HG02642 (cell line): Measurements from ENCODE around the gene FAM136A.
"Not testable (repeated sequence)": the region's sequence is repeated elsewhere in the genome, so short reads cannot be mapped to it uniquely, and the experiment has no call there.

Experiments
- ATAC-seq: cut with Tn5 transposase; IDR thresholded peaks from one replicate; pipeline ENCODE4 v1.9.1; 2021; ENCODE audit warnings: mild to moderate bottlenecking; ENCODE audit not compliant: unreplicated experiment, poor library complexity

The FAM136A gene

DNA sequence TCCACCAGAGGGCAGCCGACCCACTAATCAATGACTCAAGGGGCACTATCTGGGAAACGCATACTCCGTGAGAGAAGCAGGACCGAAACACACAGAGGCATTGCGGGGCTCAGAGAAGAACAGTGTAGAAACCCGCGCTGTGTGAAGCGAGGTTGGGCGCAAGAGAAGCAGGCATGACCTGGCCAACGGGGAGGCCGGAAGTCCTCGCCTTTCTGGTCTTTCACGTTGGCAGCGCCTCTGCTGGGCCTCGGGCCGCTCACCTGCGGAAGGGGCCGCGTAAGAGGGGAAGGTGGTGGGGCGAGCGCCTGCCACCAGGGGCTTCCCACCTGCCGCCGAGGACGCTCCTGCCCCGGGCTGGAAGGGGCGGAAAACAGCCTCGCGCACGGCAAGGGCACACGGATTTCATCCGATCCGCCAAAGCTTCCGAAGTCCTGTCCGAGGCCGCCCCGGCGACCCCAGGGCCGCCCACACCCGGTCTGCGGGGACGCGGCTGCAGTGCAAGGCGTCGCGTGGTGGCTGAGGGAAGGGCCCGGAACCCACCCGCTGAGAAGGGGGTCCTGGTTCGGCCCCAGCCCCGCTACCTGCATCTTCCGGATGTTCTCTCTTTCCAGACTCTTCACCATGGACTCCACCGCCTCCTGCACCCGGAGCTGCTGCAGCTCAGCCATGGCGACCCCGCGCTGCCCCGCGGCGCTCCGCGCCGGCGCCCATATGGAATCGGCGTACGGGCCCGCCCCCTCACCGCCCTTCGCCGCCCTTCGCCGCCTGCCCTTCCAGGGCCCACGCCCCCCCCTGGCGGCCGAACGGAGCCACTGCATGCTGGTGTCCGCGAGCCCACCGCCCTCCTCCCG, at the start of gene FAM136A:
Gene FAM136A (minus strand): TSS at position 724 of the 851 bp plus-strand sequence. CDS start 56 bp downstream, at position 668.
- ATAC-seq: peak; percentile 86

DNA sequence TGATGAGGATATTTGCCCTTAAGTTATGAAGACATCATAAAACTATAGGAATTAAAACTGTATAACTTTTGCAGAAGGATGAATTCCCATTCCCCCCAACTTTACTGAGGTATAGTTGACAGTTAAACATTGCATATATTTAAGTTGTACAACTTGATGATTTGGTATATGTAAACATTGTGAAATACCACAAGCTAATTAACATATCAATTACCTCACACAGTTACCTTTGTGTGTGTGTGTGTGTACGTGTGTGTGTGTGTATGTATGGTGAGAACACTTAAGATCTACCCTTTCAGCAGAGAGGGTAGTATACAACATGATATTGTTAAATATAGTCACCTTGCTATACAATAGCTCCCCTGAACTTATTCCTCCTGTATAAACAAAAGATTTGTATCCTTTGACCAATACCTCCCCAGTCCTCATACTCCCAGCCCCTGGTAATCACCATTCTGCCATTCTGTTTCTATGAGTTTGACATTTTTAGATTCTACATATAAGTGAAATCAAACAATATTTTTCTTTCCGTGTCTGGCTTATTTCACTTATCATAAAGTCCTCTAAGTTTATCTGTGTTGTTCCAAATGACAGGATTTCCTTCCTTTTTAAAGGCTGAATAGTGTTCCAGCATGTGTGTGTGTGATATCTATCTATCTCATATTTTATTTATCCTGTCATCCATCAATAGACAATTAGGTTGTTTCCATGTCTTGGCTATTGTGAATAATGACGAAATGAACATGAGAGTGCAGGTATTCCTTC, 48.2 kb upstream of the FAM136A start:
- ATAC-seq: no peak

DNA sequence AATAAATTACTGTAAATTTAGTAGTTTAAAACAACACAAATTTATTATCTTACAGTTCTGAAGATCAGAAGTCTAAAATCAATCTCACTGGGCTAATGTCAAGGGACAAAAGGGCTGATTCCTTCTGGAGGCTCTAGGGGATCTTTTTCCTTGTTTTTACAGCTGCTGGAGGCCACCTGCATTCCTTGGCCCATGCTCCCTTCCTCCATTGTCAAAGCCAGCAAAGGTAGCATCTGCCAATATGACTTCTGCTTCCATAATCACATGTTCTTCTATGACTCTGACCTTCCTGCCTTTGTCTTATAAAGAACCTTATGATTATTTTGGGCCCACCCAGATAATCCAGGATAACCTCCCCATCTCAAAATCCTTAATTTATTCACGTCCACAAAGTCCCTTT, 46.0 kb upstream of the FAM136A start:
- ATAC-seq: no peak

DNA sequence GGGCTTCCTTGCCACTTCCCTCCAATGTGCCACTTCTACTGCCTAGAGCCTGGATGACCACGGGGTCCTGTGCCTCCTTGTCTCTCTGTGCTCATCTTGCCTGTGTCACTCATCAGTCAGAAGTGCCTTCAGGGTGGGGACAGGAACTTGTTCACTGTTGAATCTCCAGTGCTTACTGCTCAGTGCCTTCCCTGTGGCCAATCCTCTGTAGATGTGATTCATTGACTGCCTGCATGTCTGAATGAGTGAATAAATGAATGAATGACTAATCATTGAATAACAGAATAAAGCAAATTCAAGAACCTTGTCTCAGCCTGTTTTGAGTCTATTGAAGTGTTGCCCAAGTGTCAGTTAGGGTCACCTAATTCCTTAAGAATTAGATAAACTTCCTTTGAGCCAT, 42.3 kb upstream of the FAM136A start:
- no peak for ATAC-seq

DNA sequence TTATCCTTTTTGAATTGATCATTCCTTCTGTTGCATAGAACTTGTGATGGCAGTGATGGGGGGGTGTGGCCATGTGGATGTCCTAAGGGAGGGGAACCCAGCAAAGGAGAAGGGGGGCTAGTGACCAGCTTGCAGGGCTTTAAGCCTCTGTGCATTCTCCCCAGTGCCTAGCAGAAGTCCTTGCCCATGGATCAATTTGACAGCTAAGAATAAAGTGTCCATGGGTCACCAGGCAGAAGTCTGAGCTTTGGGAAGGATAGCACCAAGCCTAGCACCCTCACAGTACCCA, 39.6 kb upstream of the FAM136A start:
- no peak for ATAC-seq

DNA sequence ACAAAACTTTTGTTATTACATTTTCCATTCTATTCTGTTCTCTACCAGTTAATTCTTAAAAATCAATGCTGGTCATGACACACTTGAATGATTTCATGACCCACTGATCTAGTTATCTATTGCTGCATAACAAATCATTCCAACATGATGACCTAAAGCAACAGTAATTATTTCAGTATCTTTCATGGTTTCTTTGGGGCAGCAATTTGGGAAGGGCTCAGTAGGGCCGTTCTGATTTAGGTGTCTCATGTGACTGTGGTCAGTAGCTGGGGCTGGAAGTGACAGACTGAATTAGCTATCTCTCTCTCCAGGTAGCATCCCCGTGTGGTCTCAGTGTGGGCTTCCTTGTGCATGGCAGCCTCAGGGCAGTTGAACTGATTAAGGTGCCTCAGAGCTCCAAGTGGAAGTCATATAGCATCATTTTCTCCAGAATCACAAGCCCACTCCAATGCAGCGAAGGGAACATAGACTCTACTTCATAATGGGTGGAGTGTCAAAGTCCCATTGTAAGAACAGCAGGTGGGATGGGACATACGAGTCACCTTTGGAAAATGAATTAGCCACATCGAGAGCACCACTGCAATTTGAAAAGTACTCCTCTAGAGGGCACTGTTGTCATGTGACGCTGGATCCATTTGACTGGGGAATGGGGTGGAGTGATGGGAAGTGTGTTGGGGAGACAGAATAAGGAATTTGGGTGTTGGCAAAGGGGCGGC, 39.1 kb upstream of the FAM136A start:
- ATAC-seq: no peak

DNA sequence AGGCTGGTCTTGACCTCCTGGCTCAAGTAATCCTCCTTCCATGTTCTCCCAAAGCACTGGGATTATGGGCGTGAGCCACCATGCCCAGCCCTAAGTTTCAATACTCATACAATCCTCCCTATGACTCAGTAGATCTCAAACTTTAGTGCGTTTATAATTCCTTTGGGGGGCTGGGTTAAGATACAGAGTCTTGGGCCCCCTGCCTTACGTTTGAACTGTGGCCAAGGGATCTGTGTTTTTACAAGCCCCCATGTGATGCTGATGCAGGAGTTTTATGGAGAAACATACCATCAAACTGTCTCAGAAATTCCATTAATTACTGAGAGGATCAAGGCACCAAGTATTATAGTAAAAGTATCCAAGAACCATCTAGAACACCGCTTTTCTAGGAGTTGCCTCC, 38.2 kb upstream of the FAM136A start:
- ATAC-seq: no peak

DNA sequence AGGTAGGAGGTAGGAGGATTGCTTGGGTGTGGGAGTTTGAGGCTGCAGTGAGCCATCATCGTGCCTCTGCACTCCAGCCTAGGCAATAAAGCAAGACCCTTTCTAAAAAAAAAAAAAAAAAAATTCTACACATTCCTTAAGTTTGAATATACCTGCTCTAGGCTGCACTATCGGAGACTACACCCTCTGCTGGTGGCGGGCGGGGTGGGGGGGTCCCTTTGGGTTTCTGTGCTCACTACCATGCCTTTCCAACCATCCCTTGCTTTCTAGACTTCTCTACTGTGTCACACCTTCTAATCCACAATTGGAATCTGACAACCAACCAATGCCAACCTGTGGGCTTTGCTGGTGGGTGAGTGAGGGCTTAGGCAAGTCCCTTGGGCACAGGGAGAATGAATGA, 34.7 kb upstream of the FAM136A start:
- ATAC-seq: no peak

DNA sequence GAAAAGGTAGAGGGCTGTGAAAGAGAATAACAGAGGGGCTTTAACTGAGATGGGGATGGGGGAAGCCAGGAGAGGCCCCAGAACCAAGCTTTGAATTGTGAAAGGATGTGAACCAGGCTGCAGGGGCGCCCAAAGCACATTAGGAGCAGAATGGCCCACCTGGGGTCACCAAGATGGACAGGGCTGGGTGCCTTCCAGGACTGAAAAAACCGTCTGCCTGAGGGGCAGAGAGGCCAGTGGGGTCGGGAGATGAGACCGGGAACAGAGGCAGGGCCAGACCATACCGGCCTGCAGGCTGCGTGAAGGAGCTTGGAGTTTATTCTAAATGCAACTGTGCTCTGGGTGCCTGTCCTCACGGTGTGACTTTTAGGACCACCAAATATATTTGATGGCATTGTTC, 29.1 kb upstream of the FAM136A start:
- no peak for ATAC-seq

DNA sequence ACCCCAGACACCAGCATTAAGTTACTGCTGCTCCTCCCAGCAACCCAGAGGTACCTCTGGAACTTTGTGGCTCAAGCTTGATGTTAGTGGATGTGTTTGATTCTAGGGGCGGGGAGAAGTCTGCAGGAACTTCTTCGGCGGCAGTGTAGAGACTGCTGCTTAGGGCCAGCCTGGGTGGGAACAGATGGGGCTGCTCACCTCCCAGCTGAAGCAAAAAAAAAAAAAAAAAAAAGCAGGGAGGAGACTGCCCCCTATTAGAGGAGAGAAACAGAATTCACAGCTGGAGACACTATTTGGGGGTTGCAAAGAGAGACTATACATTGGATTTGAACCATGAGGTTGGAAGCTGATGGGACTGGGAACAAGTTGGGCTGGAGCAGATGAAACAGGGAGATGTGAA, 28.6 kb upstream of the FAM136A start:
- no peak for ATAC-seq

DNA sequence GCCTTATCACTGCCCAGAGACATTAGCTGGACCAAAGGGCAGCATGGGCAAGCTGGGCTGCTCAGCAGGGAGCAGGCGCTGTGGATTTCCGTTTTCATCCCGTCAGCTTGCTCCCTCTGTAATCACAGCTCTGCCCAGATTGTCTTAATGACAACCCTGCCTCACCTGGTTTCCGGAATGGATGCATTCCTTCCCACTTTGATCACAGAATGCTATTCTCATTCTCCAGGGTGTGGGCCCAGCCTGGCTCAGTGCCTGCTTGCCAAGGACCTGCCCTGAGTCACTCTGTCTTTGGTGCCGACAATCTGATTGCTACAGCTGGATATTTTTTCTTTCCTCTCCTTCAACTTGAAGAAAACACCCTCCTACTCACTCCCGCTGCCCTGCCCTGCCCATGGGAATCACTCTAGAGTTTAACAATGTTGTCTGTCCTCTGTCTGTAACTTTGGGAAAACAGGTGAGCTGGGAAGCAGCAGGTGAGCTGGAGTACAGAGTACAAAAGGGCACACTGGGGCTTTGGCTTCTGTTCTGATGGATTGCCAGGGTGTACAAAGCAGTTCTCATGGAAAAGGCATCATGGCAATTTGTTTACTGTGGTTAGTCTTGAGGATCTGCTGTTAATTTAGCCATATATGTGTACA, 27.2 kb upstream of the FAM136A start:
- ATAC-seq: no peak

DNA sequence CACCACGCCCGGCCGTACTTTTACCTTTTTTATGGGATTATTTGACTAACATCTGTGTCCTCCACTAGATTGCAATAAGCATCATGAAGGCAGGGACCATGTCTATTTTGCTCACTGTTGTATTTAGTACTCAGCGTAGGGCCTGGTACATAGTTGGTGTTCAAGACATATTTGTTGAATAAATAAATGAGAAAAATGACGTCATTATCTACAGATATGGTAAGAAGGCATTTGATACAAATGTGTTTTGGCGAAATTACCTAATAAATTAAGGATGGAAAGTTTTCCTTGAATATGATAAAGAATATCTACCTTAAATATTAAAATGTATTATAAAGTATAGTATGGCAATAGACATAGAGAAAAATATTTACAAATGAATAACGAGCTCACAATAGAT, 24.0 kb upstream of the FAM136A start:
- ATAC-seq: no peak

DNA sequence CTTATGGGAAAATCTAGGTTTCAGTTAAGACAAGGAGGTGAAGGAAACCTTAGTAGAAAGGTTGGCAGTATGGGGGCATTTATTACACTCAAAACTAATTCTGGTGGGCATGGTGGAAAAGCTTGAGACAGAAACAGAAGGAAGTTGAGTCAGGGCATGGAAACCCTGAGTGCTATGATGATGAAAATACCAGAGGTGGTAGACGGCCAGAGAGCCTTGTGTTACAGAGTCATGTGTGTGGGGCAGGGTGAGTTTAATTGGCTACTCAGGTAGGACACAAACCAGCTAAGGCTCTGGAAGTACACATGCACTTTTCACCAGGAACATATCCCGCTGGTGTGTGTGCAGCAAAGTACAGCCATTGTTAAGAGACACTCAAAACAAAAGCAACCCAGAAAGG, 20.7 kb upstream of the FAM136A start:
- no peak for ATAC-seq

DNA sequence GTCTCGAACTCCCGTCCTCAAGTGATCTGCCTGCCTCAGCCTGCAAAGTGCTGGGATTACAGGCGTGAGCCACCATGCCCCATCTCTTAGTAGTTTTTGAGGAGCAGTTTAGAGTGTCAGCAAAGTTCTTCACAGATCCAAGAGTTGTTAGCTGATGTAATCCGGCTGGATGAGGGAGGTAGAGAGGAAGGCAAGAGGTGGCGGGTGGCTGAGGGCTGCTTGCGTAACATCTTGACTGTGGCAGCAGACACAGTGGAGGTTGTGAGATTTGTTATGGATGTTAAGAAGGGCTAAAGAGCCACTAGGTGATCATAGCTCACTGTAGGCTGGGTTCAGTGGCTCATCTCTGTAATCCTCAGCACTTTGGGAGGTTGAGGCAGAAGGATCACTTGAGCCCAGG, 19.5 kb upstream of the FAM136A start:
- ATAC-seq: no peak

DNA sequence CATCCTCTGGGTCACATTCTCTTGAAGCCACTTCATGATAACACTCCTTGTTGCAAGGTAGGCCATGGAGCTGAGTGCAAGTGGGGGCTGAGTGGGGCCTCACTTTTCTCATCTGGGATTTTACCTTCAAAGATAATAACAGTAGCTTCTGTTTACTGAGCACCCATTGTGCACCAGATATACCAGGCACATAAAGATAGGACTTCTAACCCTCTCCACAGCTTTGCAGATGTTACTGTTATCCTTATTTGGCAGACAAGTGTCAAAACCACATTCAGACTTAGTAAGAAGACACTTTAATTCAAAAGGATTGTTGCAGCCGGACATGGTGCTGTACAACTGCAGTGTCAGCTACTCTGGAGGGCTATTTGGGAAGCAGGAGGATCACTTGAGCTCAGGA, 12.8 kb upstream of the FAM136A start:
- ATAC-seq: no peak

DNA sequence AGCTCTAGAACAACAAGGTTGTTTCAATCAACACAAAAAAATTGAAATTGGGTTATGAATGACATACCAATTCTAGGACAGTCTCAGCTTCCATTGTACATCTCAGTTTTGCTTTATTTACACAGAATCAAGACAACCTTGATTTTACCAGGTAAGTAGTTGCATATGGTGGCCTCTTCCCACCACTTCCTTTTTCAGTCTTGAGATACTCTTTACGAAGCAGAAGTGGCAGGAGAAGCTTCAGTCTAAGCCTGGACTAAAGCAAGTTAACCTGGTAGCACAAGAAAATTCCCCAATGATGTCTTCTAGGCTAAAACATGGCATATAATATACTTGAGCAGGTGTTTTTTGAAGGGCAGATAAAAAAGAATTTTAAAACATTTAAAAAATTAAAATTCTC, 10.7 kb upstream of the FAM136A start:
- no peak for ATAC-seq

DNA sequence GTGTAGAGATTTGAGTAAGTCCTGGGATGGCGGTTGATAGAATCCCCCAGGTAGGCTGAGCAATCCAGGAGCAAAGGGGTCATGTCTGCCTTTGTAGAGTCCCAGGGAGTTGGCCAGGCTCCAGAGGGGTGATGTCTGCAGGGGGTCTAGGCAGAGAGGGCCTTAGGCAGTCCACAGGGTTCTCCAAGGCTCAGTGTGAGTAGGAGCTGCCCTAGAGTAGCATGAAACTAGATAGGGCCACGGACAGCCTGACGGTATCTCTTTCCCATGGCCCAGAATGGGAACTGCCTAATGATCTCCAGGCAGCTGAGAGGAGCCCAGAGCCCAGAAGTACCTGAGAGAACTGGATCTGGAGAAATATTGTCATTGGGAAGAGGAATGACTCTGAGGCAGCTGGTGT, 9.0 kb upstream of the FAM136A start:
- ATAC-seq: no peak

DNA sequence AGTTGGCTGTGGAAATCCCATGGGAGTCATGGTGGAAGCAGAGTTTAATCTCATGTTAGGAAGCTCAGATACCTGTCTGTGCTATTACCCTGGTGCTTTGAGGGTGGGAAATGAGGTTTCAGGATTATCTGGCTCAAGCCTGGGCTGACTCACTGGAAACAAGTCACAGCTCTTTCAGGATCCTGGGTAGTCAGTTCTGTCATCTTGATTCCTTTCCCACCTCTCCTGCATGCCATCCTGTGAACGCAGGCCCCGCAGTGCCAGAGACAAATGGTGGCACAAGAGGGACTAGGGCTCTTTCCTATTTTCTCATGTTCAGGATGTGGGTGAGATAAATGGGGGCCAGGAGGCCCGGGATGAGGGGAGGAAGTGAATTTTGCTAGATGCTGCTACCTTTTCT, 3.7 kb upstream of the FAM136A start:
- ATAC-seq: no peak

DNA sequence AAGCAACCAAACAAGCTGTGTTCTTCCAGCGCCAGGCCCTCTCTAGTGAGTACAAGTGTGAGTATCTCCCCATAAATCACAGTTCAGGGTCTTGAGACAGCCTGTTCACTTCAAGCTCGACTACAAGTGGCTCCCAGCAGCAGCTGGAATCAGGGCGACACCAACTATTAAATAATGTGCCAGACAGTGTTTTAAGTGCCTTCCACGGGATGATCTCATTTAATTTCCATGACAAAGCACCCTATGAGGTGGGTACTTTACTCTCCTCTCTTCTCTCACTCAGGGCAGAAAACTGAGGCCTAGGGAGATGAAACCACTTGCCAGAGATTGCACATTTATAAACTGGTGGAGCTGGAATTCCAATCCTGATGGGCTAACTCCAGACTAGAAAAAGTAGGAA, 2.6 kb upstream of the FAM136A start:
- ATAC-seq: no peak

DNA sequence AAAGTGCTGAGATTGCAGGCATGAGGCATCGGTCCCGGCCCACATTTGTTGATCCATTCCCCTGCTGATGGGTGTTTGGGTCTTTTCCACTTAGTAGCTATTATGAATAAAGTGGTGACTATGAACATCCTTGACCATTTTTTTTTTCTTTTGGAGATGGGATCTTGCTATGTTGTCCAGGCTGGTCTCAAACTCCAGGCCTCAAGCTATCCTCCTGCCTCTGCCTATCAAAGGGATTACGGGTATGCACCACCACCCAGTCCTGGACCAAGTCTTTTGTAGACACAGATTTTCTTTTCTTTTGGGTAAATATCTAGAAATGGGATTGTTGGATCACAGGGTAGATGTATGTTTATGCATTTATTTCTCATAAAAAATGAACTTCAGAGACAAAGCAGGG, 1.3 kb upstream of the FAM136A start:
- ATAC-seq: no peak

DNA sequence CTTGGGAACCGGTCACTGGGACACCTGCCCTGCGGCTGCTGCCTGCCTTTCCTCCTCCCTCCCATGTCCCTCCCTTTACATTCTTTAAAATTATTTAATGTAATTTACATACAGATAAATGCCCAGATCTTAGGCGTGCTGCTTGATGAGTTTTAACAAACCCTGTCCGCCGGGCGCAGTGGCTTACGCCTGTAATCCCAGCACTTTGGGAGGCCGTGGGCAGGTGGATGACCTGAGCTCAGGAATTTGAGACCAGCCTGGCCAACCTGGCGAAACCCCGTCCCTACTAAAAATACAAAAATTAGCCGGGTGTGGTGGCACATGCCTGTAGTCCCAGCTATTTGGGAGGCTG, 304 bp upstream of the FAM136A start:
- ATAC-seq: not testable (repeated sequence)
